ENCODE data around the gene UTS2R. TPM values are rescaled to one million over a fixed set of nuclear protein-coding genes. Genes with fewer than 3 reads are reported as not detected.

UTS2R gene
- total RNA-seq, 1 donor from 2014 or later = not detected

- intact Hi-C loops (cut with DNase I) = no loop called here
- Histone ChIP-seq H3K27me3 (no peaks in the 10 kb centered on the region), H3K36me3 (no peaks in the 10 kb centered on the region), H3K27ac (no peak overlapping the region), H3K4me1 (peaks cover 25% of the 10 kb centered on the region), H3K4me3 (no peak overlapping the region), H3K9me3 (no peaks in the 10 kb centered on the region)
- TF ChIP-seq CTCF (IDR thresholded peaks at IDR 0.05) = no peak
- DNase-seq (peak; percentile 61), ATAC-seq (no peak)
These were observed 42.5 kb upstream of the UTS2R start for GRCh38 chr17:82328994-82329507.

- intact Hi-C loops (cut with DNase I) = loop anchor here (10.0 kb wide), 1 partner anchor 295 kb away; the partner anchor contains the start of genes DCXR and RAC3
- peak; percentile 62 for DNase-seq
- Histone ChIP-seq H3K27ac (no peak overlapping the region), H3K4me3 (no peak overlapping the region), H3K4me1 (peaks cover 31% of the 10 kb centered on the region), H3K27me3 (no peaks in the 10 kb centered on the region), H3K36me3 (no peaks in the 10 kb centered on the region), H3K9me3 (no peaks in the 10 kb centered on the region)
- no peak for ATAC-seq
- TF ChIP-seq CTCF (IDR thresholded peaks at IDR 0.05) = no peak
These were observed 41.8 kb upstream of the UTS2R start for GRCh38 chr17:82329683-82330321.

GRCh38 chr17:82330322-82331239 is 41.0 kb upstream of the UTS2R start:
- H3K4me3 ChIP-seq = no peak overlapping the region
- no peaks in the 10 kb centered on the region for H3K27me3 ChIP-seq
- no peak for TF ChIP-seq CTCF (IDR thresholded peaks at IDR 0.05)
- H3K9me3 ChIP-seq = no peaks in the 10 kb centered on the region
- no peak overlapping the region for H3K27ac ChIP-seq
- intact Hi-C loops (cut with DNase I) = loop anchor here (10.0 kb wide), 1 partner anchor 296 kb away; the partner anchor contains the start of genes DCXR and RAC3
- H3K4me1 ChIP-seq = peaks cover 38% of the 10 kb centered on the region
- DNase-seq = peak; percentile 72
- no peak for ATAC-seq
- no peaks in the 10 kb centered on the region for H3K36me3 ChIP-seq

DNA sequence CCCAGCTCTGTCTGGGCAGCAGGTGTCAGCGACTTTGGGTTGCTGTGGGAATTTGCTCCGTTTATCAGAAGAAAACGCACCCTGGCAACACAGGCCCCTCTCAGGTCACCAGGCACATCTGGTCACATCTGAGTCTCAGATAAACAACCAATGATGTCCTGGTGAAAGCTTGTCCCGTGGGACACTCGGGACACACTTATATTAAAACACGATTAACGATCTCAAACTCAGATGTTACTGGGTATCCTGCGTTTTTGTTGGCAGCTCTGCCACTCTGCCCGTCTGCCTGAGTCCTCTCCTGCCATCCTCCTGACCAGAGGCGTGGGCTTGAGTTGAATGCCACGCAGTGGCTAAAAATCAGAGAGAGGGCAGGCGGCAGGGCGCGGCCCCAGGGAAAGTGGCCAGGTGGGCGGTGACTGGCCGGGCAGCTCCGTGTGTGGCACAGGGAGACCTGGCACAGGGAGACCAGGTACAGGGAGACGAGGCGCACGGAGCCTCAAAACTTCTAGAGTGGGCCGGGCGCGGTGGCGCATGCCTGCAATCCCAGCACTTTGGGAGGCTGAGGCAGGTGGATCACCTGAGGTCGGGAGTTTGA is 40.1 kb upstream of the UTS2R start:
- Histone ChIP-seq H3K9me3 (no peaks in the 10 kb centered on the region), H3K27me3 (no peaks in the 10 kb centered on the region), H3K4me3 (no peak overlapping the region), H3K27ac (no peak overlapping the region), H3K36me3 (no peaks in the 10 kb centered on the region), H3K4me1 (peaks cover 38% of the 10 kb centered on the region)
- DNase-seq (peak; percentile 62), ATAC-seq (no peak)
- intact Hi-C loops (cut with DNase I) = loop anchor here (10.0 kb wide), 1 partner anchor 297 kb away; the partner anchor contains the start of genes DCXR and RAC3
- no peak for TF ChIP-seq CTCF (IDR thresholded peaks at IDR 0.05)

DNA sequence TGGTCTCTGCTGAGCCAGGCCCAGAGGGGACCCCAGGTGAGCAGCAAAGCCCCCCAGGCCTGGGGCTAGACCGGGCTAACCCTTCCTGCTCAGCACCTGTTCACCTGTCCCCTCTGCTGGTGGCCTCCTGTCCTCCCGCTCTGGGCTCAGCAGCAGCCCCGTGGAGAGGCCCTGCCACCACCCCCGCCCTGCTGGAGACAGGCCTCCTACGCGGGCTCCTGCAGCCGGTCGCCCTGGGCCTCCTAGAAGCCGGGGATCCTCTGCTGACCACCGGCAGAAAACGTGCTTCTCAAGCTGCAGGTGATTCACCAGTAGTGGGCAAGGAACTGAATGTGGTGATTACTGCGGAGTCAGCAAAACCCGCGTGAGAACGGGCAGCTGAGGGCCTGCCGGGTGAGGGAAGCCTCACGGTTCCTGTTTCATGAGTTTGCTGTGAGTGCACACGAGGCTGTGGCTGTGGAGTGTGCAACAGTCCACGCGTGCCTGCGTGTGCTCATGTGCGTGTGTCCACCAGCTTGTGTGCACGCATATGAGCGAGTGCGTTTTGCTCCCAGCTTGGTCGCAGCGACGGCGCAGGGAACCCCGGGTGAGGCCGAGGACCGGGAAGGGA is 38.8 kb upstream of the UTS2R start:
- no peaks in the 10 kb centered on the region for H3K27me3 ChIP-seq
- H3K27ac ChIP-seq = peak overlapping the region; percentile 76
- intact Hi-C loops (cut with DNase I) = loop anchor here (10.0 kb wide), 1 partner anchor 298 kb away; the partner anchor contains the start of genes DCXR and RAC3
- H3K9me3 ChIP-seq = no peaks in the 10 kb centered on the region
- no peaks in the 10 kb centered on the region for H3K36me3 ChIP-seq
- DNase-seq (peak; percentile 77), ATAC-seq (peak; percentile 66)
- no peak for TF ChIP-seq CTCF (IDR thresholded peaks at IDR 0.05)
- peaks cover 38% of the 10 kb centered on the region for H3K4me1 ChIP-seq
- peak overlapping the region; percentile 70 for H3K4me3 ChIP-seq
